GM23338 (cell line): ENCODE data around the gene TARBP2. TPM values are rescaled to one million over a fixed set of nuclear protein-coding genes. Genes with fewer than 3 reads are reported as not detected.

Source experiments
- polyA plus RNA-seq: library from polyadenylated mRNA; unstranded; fragments of >200 nt; fragmentation: Nextera tagmentation; extraction: Ambion mirVana; gene quantifications from 2 replicates; pipeline ENCODE4 v1.2.1, GENCODE V29; 2016
- small RNA-seq: library from RNA; depleted of rRNA; stranded (forward); fragments of <200 nt; gene quantifications from one replicate; pipeline ENCODE3, GENCODE V24; 2014; ENCODE audit warnings: low replicate concordance
- total RNA-seq: library from RNA; depleted of rRNA; stranded (reverse); fragments of >200 nt; shearing (Covaris generic); gene quantifications from 2 replicates; pipeline ENCODE4 v1.2.3, GENCODE V29; 2014; rRNA removed

TARBP2 gene
- total and polyA plus RNA-seq, 2 experiments from 2014 or later: 57.0 to 83.4 TPM

Small RNAs within 50 kb of the gene (small RNA-seq; reads per million reads assigned to genes)
- not detected for gene AC023509.3

Other genes starting within 250 kb of the TARBP2 start
- gene ESPL1, start 233.0 kb upstream of the TARBP2 start, total RNA-seq: 39.6 and 56.5 TPM in 2 replicates
- gene ESPL1, start 233.0 kb upstream of the TARBP2 start, polyA plus RNA-seq: 12.7 and 13.2 TPM in 2 replicates
- gene PFDN5, start 205.7 kb upstream of the TARBP2 start, total RNA-seq: 199 and 225 TPM in 2 replicates
- gene PFDN5, start 205.7 kb upstream of the TARBP2 start, polyA plus RNA-seq: 567 and 586 TPM in 2 replicates
- gene MYG1, start 201.6 kb upstream of the TARBP2 start, total RNA-seq: 65.0 and 66.5 TPM in 2 replicates
- 94.2 and 100.0 TPM in 2 replicates for gene MYG1, start 201.6 kb upstream of the TARBP2 start, polyA plus RNA-seq
- gene AAAS, start 179.7 kb upstream of the TARBP2 start, total RNA-seq: 77.7 and 81.7 TPM in 2 replicates
- 36.7 and 40.4 TPM in 2 replicates for gene AAAS, start 179.7 kb upstream of the TARBP2 start, polyA plus RNA-seq
- 0.04 and 0.17 TPM in 2 replicates for gene SP7, start 164.9 kb upstream of the TARBP2 start, total RNA-seq
- 0.16 TPM in 1 of 2 replicates, not detected in the other for gene SP7, start 164.9 kb upstream of the TARBP2 start, polyA plus RNA-seq
- gene SP1, start 121.1 kb upstream of the TARBP2 start, total RNA-seq: 68.4 and 73.3 TPM in 2 replicates
- gene SP1, start 121.1 kb upstream of the TARBP2 start, polyA plus RNA-seq: 10.6 and 11.1 TPM in 2 replicates
- gene AMHR2, start 77.4 kb upstream of the TARBP2 start, total RNA-seq: 0.24 TPM in 1 of 2 replicates, not detected in the other
- gene AMHR2, start 77.4 kb upstream of the TARBP2 start, polyA plus RNA-seq: not detected in 2 replicates
- gene PRR13, start 59.5 kb upstream of the TARBP2 start, total RNA-seq: 70.5 and 120 TPM in 2 replicates
- gene PRR13, start 59.5 kb upstream of the TARBP2 start, polyA plus RNA-seq: 302 and 303 TPM in 2 replicates
- 676 and 713 TPM in 2 replicates for gene PCBP2, start 49.2 kb upstream of the TARBP2 start, total RNA-seq
- gene PCBP2, start 49.2 kb upstream of the TARBP2 start, polyA plus RNA-seq: 397 and 473 TPM in 2 replicates
- gene MAP3K12, start 1.8 kb upstream of the TARBP2 start, total RNA-seq: 15.6 and 17.9 TPM in 2 replicates
- gene MAP3K12, start 1.8 kb upstream of the TARBP2 start, polyA plus RNA-seq: 6.6 and 7.9 TPM in 2 replicates
- 0.69 TPM in 1 of 2 replicates, not detected in the other for gene NPFF, start 6.2 kb downstream of the TARBP2 start, total RNA-seq
- gene NPFF, start 6.2 kb downstream of the TARBP2 start, polyA plus RNA-seq: 0.71 and 0.96 TPM in 2 replicates
- gene ATF7, start 125.1 kb downstream of the TARBP2 start, total RNA-seq: 13.2 and 13.9 TPM in 2 replicates
- 16.3 and 16.6 TPM in 2 replicates for gene ATF7, start 125.1 kb downstream of the TARBP2 start, polyA plus RNA-seq
- 362 and 393 TPM in 2 replicates for gene ATP5MC2, start 174.8 kb downstream of the TARBP2 start, total RNA-seq
- gene ATP5MC2, start 174.8 kb downstream of the TARBP2 start, polyA plus RNA-seq: 815 and 821 TPM in 2 replicates
- gene CALCOCO1, start 226.2 kb downstream of the TARBP2 start, total RNA-seq: 20.4 and 21.3 TPM in 2 replicates
- 4.6 and 6.5 TPM in 2 replicates for gene CALCOCO1, start 226.2 kb downstream of the TARBP2 start, polyA plus RNA-seq